Activated CD4-positive, alpha-beta memory T cell treated with anti-CD3 and anti-CD28 coated beads for 36 hours (primary cell): ENCODE results near the gene GARS1. TPM values are rescaled to one million over a fixed set of nuclear protein-coding genes. Genes with fewer than 3 reads are reported as not detected.

Experiments
- CTCF ChIA-PET: fragments of 350-600 bp; sonication (Branson Sonifier 250); formaldehyde crosslinking; loops from one replicate; lab custom pipeline; 2021; ENCODE audit warnings: antibody characterized with exemption, inconsistent platforms; lab: Charles Lee
- POLR2A ChIA-PET: fragments of 350-600 bp; sonication (Branson Sonifier 250); formaldehyde crosslinking; loops from one replicate; lab custom pipeline; 2021; ENCODE audit warnings: antibody characterized with exemption; lab: Charles Lee
- DNase-seq: peaks from one replicate; pipeline ENCODE4 v3.0.0-alpha.2; 2020
- H3K27ac Mint-ChIP-seq: one replicate; pipeline ENCODE4 v1.8.0; 2021; ENCODE audit warnings: mixed read lengths
- H3K27me3 Mint-ChIP-seq: one replicate; pipeline ENCODE4 v1.8.0; 2021; ENCODE audit warnings: mixed read lengths
- H3K36me3 Mint-ChIP-seq: one replicate; pipeline ENCODE4 v1.8.0; 2021; ENCODE audit warnings: mixed read lengths
- H3K4me1 Mint-ChIP-seq: one replicate; pipeline ENCODE4 v1.8.0; 2021; ENCODE audit warnings: low read depth, mixed read lengths
- H3K4me3 Mint-ChIP-seq: one replicate; pipeline ENCODE4 v1.8.0; 2021; ENCODE audit warnings: mild to moderate bottlenecking, mixed read lengths
- H3K9me3 Mint-ChIP-seq: one replicate; pipeline ENCODE4 v1.8.0; 2021; ENCODE audit warnings: mixed read lengths
- intact Hi-C: fragments of 100-400 bp; cut with micrococcal nuclease; formaldehyde crosslinking; loops from one replicate; pipeline ENCODE4 v1.15.1; 2023
- total RNA-seq, 2 experiments: library from RNA; stranded (reverse); gene quantifications; one replicate each; pipeline ENCODE4 v1.2.3, GENCODE V29; 2021

The GARS1 gene
- total RNA-seq, 2 experiments from 2014 or later = 345 to 368 TPM

GRCh38 chr7:30659312-30659711, 64.6 kb downstream of the GARS1 start:
- no peaks in the 10 kb centered on the region for H3K4me1 Mint-ChIP-seq
- DNase-seq = no peak
- intact Hi-C loops = no loop called here
- no peak overlapping the region for H3K4me3 Mint-ChIP-seq
- H3K27ac Mint-ChIP-seq = no peak overlapping the region
- POLR2A ChIA-PET = no interaction called here
- H3K36me3 Mint-ChIP-seq = no peaks in the 10 kb centered on the region
- no peaks in the 10 kb centered on the region for H3K9me3 Mint-ChIP-seq
- H3K27me3 Mint-ChIP-seq = no peaks in the 10 kb centered on the region
- CTCF ChIA-PET = interaction anchor here (0.8 kb wide), 1 partner anchor 279 kb away, joined by 3 read pairs; no protein-coding TSS in a partner anchor

DNA sequence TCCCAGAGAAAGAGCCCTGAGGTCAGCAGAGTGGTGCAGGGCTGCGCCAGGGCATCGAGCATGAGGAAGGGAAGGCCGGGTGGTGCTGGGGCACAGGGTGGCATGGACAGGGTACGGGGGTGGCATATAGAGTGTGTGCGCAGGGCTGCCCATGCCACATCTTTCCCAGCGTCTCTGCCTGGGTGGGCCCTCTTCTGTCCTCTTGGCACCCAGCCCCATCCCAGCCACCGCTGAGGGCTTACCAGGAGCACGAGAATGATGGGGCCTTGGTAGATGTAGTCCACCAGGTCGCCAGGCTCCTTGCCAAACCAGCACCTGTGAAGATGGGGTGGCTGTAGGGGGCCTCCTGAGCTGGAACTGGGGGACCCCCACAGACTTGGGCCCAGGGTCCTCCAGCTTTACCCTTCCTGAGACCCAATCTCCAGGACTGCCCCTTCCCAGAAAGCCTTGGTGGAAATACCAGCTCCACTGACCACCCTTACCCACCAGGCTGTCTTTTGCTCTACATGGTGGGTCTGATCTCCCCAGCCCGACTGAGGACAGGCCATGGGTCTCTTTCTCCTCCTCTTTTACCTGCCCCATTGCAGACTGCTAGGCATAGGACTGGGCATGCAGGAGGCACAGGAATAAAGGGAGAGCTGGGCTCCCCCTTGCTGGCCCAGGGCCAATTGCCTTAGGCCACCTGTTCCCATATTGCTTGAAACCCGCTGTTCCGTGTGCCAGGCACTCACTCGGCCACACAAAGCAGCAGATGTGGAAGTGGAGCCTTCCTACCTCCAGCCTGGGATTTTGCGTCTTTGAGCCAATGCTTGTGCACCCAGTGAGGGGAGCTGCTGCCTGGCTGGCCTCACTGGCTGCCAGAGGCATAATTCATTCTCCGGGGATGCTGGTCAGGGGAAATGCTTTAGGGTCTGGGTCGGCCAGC, 65.9 kb downstream of the GARS1 start:
- DNase-seq = no peak
- H3K27me3 Mint-ChIP-seq = no peaks in the 10 kb centered on the region
- no peak overlapping the region for H3K27ac Mint-ChIP-seq
- intact Hi-C loops = no loop called here
- POLR2A ChIA-PET = no interaction called here
- H3K36me3 Mint-ChIP-seq = no peaks in the 10 kb centered on the region
- H3K9me3 Mint-ChIP-seq = no peaks in the 10 kb centered on the region
- H3K4me3 Mint-ChIP-seq = no peak overlapping the region
- H3K4me1 Mint-ChIP-seq = no peaks in the 10 kb centered on the region
- CTCF ChIA-PET = no interaction called here

GRCh38 chr7:30661926-30662325, 67.2 kb downstream of the GARS1 start:
- Mint-ChIP-seq H3K4me1 (no peaks in the 10 kb centered on the region), H3K27me3 (no peaks in the 10 kb centered on the region), H3K27ac (no peak overlapping the region), H3K36me3 (no peaks in the 10 kb centered on the region), H3K4me3 (no peak overlapping the region), H3K9me3 (no peaks in the 10 kb centered on the region)
- DNase-seq = no peak
- intact Hi-C loops = no loop called here
- ChIA-PET POLR2A (no interaction called here), CTCF (no interaction called here)

DNA sequence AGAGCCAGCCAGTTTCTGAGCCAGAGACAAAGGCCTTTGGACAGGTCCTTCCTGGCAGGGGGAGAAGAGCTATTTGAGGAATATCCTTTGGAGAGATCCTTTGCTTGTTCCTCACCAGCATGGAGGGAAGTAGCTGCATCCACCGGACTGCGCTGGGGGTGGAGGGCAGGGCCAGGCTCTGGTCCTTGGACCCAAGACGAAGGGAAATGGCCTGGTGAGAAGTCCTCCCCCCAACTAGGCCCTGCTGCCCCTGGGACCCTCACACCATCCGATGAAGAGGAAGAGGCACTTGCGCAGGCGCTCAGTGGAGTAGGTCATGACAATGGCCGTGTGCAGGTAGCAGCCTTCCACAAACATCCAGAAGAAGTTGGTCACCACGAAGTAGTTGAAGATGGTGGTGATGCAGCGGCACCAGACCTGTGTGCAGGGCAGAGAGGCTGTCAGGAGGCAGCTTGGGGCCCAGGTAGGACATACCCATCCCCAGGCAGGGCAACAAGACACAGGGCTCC, 67.8 kb downstream of the GARS1 start:
- Mint-ChIP-seq H3K9me3 (no peaks in the 10 kb centered on the region), H3K27ac (no peak overlapping the region), H3K27me3 (no peaks in the 10 kb centered on the region), H3K4me3 (no peak overlapping the region), H3K36me3 (no peaks in the 10 kb centered on the region), H3K4me1 (no peaks in the 10 kb centered on the region)
- CTCF ChIA-PET = no interaction called here
- POLR2A ChIA-PET = no interaction called here
- DNase-seq = no peak
- intact Hi-C loops = no loop called here

DNA sequence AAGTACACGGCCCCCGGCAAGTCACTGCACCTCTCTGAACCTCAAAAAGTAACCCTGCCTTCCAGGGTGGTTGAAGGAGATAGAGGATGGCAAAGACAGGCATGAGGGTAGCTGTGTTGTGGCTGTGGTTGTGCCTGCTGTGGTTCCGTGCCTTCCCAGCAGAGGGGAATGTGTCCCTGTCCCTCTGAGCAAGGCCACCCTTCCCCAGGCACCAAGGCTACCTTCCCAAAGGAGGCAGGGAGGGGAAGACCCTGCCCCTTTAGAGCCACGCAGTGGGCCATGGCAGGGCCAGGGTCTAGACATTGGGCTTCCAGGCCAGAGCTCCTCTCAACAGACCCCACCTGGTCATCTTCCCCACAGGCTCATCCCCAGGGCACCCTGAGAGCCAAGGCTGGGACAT, 68.7 kb downstream of the GARS1 start:
- H3K36me3 Mint-ChIP-seq = no peaks in the 10 kb centered on the region
- H3K27ac Mint-ChIP-seq = no peak overlapping the region
- H3K27me3 Mint-ChIP-seq = no peaks in the 10 kb centered on the region
- no peaks in the 10 kb centered on the region for H3K4me1 Mint-ChIP-seq
- POLR2A ChIA-PET = no interaction called here
- DNase-seq = no peak
- H3K4me3 Mint-ChIP-seq = no peak overlapping the region
- CTCF ChIA-PET = interaction anchor here (1.7 kb wide), 1 partner anchor 77 kb away, joined by 5 read pairs; no protein-coding TSS in a partner anchor
- no peaks in the 10 kb centered on the region for H3K9me3 Mint-ChIP-seq
- intact Hi-C loops = no loop called here

DNA sequence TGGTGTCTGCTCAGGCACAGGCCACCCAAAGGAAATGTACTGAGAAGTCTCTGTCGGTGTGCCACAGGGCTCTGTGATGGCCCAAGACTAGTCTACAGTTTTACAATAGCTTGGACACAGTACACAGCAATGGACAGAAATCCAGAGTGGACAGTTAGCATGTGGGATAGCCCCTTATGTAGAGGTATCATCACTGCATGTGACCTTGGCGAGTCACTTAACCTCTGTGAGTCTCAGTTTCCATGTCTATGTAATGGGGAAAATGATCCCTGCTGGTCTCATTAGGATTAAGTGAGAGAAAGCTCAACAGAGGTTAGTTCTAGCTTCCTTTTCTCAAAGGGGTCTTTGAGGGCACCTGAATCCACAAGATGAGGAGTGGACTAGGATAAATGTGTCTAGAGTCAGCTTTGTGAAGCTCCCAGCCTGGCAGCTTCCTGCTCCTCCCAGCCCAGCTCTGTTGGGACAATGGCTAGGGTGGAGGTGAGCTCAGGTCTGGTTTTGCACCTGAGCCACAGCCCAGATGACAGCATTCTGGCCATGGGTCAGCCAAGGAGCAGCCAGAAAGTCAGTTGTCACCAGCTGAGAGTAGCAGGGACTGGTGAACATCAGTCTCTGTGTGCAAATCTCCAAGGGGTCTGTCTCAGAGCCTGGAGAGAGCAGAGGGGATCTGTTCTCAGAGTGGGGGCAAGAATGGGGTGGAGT, 69.7 kb downstream of the GARS1 start:
- Mint-ChIP-seq H3K36me3 (no peaks in the 10 kb centered on the region), H3K27ac (no peak overlapping the region), H3K4me3 (no peak overlapping the region), H3K4me1 (no peaks in the 10 kb centered on the region), H3K27me3 (no peaks in the 10 kb centered on the region), H3K9me3 (no peaks in the 10 kb centered on the region)
- CTCF ChIA-PET = interaction anchor here (1.0 to 1.7 kb wide), 2 partner anchors 76 to 189 kb away, joined by 3 to 5 read pairs; no protein-coding TSS in a partner anchor
- POLR2A ChIA-PET = no interaction called here
- intact Hi-C loops = no loop called here
- no peak for DNase-seq

DNA sequence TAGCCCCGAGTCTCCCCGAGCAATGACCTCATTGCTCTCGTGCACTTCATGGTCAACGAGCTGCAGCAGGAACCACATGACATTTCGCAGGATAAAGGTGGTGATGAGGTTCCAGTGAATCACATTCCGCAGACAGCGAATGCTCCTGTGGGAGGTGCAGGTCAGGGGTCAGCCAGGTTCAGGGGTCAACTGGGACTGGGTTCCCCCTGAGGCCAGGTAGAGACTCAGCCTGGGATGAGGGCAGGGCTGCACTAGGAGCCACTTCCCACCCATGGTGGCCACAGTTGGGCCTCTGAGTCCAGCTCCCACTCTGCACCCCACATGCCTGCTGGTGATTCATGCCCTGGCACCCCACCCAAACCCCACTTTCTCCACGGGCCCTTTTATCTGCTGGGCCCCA, 70.4 kb downstream of the GARS1 start:
- POLR2A ChIA-PET = no interaction called here
- H3K27ac Mint-ChIP-seq = no peak overlapping the region
- no peaks in the 10 kb centered on the region for H3K36me3 Mint-ChIP-seq
- H3K4me1 Mint-ChIP-seq = no peaks in the 10 kb centered on the region
- H3K9me3 Mint-ChIP-seq = no peaks in the 10 kb centered on the region
- H3K27me3 Mint-ChIP-seq = no peaks in the 10 kb centered on the region
- intact Hi-C loops = no loop called here
- CTCF ChIA-PET = interaction anchor here (1.0 kb wide), 1 partner anchor 190 kb away, joined by 3 read pairs; no protein-coding TSS in a partner anchor
- no peak overlapping the region for H3K4me3 Mint-ChIP-seq
- no peak for DNase-seq

- intact Hi-C loops = no loop called here
- H3K36me3 Mint-ChIP-seq = no peaks in the 10 kb centered on the region
- H3K9me3 Mint-ChIP-seq = no peaks in the 10 kb centered on the region
- H3K27me3 Mint-ChIP-seq = no peaks in the 10 kb centered on the region
- CTCF ChIA-PET = no interaction called here
- no peak overlapping the region for H3K4me3 Mint-ChIP-seq
- H3K4me1 Mint-ChIP-seq = no peaks in the 10 kb centered on the region
- no peak for DNase-seq
- no peak overlapping the region for H3K27ac Mint-ChIP-seq
- POLR2A ChIA-PET = no interaction called here
These were observed 70.8 kb downstream of the GARS1 start for GRCh38 chr7:30665449-30665848.

DNA sequence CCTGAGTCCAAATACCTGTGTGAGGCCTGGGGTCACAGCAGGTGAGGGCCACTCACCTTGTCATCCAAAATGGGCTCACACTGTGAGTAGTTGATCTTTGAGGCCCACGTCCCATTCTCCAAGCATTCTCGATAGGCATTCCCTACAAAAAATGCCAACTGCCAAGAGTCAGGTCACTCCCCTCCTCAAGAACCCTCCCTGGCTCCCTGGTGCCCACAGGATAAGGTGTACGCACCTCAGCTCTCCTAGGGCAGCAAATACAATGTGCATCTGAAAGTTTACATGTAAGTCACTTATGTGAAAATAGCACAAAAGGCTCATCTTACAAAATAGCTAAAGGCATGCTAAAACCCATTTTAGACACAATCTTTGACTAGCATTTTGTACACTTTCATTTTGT, 72.5 kb downstream of the GARS1 start:
- intact Hi-C loops = no loop called here
- Mint-ChIP-seq H3K4me3 (no peak overlapping the region), H3K4me1 (no peaks in the 10 kb centered on the region), H3K9me3 (no peaks in the 10 kb centered on the region), H3K36me3 (no peaks in the 10 kb centered on the region), H3K27ac (no peak overlapping the region), H3K27me3 (peaks cover 3% of the 10 kb centered on the region)
- no peak for DNase-seq
- ChIA-PET POLR2A (no interaction called here), CTCF (no interaction called here)

DNA sequence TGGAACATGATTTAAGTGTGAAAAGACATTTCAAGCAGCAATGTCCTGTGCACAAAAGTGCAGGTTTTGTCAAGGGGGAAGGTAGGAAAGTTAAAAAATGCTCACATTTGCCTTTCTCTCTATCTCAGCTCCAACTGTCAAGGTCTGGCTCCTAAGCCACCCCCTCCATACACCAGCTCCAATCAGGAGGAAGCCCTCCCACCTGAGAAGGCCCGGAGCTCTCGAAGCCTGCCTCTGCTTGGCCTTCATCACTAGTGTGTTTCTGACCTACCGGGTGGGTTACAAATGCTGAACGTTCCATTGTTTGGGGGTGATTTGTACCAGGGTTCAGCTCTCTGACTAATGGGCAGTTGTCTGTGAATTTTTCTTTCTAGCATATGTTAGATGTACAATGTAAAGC, 73.4 kb downstream of the GARS1 start:
- DNase-seq = no peak
- no peaks in the 10 kb centered on the region for H3K9me3 Mint-ChIP-seq
- H3K4me1 Mint-ChIP-seq = no peaks in the 10 kb centered on the region
- no peak overlapping the region for H3K4me3 Mint-ChIP-seq
- peaks cover 3% of the 10 kb centered on the region for H3K27me3 Mint-ChIP-seq
- ChIA-PET POLR2A (no interaction called here), CTCF (no interaction called here)
- intact Hi-C loops = no loop called here
- H3K27ac Mint-ChIP-seq = no peak overlapping the region
- H3K36me3 Mint-ChIP-seq = no peaks in the 10 kb centered on the region

- Mint-ChIP-seq H3K27me3 (peaks cover 5% of the 10 kb centered on the region), H3K9me3 (no peaks in the 10 kb centered on the region), H3K4me1 (no peaks in the 10 kb centered on the region), H3K36me3 (no peaks in the 10 kb centered on the region), H3K4me3 (no peak overlapping the region), H3K27ac (no peak overlapping the region)
- ChIA-PET CTCF (no interaction called here), POLR2A (no interaction called here)
- peak; percentile 50 for DNase-seq
- intact Hi-C loops = no loop called here
These were observed 77.3 kb downstream of the GARS1 start for GRCh38 chr7:30671793-30672465.

DNA sequence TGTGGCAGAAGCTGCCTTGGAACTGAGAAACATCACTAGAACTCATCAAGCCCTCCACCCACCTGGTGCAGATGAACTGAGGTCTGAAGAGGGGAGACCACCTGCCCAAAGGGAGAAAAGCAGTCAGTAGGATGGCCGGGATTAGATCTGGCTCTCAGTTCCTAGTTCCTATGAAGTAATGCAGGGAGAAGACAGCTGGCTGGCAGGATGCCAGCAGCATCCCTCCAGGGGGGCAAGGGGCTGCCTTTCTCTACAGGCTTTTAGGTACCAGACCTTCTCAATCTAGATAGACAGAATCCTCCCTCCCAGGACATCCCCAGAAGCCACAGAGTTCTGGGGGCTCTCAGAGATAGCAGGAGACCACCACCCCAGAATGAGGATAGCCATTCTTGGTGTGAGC, 79.7 kb downstream of the GARS1 start:
- Mint-ChIP-seq H3K4me3 (no peak overlapping the region), H3K9me3 (no peaks in the 10 kb centered on the region), H3K27ac (no peak overlapping the region), H3K36me3 (no peaks in the 10 kb centered on the region), H3K4me1 (no peaks in the 10 kb centered on the region), H3K27me3 (peaks cover 18% of the 10 kb centered on the region)
- no peak for DNase-seq
- POLR2A ChIA-PET = no interaction called here
- CTCF ChIA-PET = no interaction called here
- intact Hi-C loops = no loop called here
